Measurements from ENCODE around the gene LRRC42.

GRCh38 chr1:54006508-54006907 is 60.4 kb downstream of the LRRC42 start:
- no peak for TF ChIP-seq CTCF (IDR thresholded peaks at IDR 0.05)
- no peak for TF ChIP-seq POLR2A (IDR thresholded peaks at IDR 0.05)
